Activated CD8-positive, alpha-beta memory T cell treated with anti-CD3 and anti-CD28 coated beads, Interleukin-2, amount 50 U/mL, for 4 hours (primary cell): ENCODE results near the gene HGS.
"Not testable (repeated sequence)": the region's sequence is repeated elsewhere in the genome, so short reads cannot be mapped to it uniquely, and the experiment has no call there.

Source experiments
- DNase-seq: peaks from one replicate; pipeline ENCODE4 v3.0.0-alpha.2; 2020

The HGS gene

DNA sequence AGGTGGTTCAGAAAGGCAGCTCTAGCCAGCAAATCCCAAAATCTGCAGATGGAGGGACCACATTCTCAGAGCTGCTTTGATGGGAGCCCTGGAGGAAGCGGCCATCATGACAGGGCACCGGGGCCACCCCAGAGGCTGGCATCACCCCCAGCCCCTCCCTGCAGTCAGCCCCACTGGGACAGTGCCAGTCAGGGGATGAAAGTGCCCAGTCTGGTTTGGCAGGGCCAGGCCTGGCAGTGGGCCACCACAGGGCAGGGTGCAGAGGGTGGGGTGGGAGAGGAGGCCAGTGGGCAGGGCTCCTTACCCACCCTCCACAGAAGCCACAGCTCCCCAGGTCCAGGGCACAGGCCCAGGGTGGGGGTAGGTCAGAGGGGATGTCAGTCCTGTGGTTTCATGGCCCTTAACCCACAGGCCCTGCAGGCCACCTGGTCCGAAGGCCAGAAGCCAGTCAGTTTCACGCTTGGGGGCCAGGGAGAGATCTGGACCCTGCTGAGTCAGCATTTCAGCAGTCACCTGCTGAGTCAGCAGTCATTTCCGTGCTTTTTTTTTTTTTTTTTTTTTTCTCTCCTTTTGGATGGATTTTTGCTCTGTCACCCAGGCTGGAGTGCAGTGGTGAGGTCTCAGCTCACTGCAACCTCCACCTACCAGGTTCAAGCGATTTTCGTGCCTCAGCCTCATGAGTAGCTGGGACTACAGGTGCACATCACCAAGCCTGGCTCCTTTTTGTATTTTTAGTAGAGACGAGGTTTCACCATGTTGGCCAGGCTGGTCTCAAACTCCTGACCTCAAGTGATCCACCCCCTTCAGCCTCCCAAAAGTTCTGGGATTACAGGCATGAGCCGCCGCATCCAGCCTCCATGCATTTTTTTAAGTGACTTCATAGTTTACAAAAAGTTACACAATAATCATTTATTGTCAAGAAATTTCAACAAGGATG lies 38.6 kb downstream of the HGS start:
- no peak for DNase-seq

DNA sequence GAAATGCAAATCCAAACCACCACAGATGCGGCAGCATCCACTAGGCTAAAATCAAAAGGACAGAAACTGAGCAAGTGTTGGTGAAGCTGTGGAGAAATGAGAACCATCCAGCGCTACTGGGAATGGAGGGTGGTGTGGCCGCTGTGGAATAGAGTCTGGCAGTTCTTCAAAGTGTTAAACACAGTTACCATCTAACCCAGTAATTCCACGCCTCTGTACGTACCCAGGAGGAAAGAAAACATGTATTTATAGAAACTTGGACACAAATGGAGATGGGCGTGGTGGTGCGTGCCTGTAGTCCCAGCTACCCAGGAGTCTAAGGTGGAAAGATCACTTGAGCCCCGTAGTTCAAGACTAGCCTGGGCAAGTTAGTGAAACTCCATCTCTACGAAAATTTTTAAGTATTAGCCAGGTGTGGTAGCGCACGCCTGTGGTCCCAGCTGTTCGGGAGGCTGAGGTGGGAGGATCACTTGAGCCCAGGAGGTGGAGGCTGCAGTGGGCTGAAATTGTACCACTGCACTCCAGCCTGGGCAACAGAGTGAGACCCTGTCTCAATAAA lies 39.9 kb downstream of the HGS start:
- no peak for DNase-seq

DNA sequence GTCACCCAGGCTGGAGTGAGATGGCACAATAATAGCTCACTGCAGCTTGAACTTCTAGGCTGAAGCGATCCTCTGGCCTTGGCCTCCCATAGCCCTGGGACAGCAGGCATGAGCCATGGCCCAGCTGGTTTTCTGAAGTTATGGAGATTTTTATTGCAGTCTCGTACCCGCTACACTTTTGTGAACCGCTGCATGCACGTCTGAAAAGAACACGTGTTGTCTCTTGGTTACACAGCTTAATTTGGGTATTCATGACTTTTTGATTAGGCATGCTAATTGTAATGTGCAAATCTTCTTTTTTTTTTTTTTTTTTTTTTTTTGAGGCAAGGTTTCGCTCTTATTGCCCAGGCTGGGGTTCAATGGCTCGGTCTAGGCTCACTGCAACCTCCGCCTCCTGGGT lies 41.6 kb downstream of the HGS start:
- DNase-seq: no peak

DNA sequence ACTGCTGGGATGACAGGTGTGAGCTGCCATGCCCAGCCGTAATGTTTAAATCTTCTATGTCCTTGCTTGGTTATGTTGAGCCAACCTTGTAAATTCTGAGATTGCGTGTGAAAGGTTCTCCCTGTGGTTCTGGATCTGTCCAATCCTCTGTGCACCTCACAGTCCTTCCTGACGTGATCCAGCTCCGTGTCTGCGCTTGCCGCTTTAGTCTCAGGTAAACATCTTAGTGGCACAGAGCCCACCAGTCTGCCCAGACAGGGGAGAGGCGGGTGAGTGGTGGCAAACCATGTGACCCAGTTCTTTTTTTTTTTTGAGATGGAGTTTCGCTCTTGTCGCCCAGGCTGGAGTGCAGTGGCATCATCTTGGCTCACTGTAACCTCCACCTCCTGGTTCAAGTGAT lies 42.2 kb downstream of the HGS start:
- DNase-seq: no peak

DNA sequence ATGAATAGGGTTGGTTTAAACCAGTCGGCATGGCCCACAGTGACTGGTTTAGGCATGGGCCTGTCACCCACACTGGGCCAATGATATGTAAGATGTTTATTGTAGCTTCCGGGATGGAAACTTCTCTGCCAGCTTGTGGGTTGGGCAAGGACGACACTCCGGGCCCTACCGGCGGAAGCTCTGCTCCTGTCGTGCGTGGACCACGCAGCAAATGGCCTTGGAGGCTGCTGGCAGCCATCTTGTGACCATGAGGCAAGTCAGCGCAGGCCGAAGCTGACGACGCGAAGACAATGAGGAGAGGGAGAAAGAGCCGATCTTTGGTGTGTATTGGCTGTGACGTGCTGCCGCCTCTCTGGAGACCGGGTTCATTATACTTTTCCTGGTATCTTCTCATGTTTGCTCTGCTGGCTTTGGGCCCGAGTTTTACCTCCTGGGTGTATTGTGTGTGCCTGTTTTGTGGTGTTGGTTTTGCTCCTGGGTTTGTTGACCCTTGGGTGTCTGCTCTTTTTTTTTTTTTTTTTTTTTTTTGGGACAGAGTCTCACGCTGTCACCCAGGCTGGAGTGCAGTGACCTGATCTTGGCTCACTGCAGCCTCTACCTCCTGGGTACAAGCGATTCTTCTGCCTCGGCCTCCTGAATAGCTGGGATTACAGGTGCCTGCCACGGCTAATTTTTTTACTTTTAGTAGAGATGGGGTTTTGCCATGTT lies 43.7 kb downstream of the HGS start:
- no peak for DNase-seq

DNA sequence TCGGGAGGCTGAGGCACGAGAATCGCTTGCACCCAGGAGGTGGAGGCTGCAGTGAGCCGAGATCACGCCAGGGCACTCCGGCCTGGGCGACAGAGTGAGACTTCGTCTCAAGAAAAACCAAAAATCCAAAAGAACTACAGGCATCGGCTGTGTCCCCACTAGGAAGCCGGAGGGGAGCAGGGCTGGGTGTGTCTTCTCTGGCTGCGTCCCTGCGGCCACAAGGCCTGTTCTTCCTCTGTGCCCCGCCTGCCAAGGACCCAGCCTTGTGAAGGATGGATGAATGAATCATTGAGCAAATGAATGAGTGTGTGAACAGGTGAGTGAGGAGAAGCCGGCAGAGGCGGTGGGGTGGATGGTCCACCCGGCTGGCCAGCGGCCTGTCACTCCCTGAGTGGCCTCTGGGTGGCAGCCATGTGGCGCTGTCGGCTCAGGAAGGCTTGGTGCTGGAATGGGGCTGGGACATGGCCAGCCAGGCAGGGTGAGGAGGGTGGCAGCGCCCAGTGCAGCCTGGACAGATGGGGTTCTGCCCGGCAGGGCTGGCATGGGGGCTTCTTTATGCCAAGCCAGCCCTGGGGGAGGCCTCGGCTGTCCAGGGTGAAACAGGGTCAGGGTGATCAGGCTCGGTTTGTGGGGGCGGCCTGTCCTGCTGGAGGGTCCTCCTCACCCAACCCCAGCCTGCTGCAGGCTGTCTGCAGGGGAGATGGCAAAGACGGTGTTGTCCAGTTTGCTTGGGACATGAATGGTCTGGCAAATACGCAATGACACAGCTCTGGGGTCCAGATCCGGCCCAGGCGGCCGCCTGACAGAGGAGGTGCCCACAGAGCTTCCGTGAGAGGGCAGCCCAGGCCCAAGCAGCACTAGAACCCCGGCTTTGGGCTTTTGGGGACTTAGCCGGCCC lies 49.9 kb downstream of the HGS start:
- DNase-seq: peak; percentile 61

DNA sequence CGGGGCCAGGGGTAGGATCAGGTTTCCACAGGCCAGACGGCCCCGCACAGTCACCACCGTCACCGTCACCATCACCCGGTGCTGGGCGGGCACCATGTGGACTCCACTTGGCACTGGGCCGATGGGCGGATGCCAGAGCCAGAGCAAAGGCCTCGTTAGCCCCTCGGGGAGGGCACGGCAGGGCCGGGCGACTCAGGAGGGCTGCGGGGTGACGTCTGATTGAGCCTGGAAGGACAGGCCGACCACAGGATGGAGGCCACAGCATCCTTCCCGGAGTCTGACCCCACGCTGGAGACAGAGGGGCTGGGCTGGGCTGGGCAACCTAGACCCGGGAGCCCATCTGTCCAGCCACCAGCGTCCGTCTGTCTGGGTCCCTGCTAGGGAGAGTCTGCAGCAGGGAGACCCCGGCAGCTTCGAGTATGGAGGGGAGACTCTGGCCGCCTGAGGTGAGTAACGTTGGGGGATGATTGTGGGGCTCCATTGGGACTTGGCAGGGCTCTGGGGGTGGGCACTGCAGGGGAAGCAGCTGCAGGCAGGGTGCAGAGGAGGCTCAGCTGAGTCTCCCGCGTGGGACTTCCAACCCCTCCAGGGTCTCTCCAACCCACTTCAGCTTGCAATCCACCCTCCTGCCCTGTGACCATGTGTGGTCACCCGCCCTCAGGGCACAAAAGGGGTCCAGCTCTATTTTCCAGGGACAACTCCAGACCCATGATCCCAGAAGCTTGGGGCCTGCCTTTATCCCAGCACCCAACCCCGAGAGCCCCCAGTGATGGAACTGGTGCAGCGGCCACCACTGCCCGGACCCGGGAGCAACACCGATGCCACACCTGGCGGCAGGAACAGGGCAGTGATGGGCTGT lies 50.8 kb downstream of the HGS start:
- no peak for DNase-seq

DNA sequence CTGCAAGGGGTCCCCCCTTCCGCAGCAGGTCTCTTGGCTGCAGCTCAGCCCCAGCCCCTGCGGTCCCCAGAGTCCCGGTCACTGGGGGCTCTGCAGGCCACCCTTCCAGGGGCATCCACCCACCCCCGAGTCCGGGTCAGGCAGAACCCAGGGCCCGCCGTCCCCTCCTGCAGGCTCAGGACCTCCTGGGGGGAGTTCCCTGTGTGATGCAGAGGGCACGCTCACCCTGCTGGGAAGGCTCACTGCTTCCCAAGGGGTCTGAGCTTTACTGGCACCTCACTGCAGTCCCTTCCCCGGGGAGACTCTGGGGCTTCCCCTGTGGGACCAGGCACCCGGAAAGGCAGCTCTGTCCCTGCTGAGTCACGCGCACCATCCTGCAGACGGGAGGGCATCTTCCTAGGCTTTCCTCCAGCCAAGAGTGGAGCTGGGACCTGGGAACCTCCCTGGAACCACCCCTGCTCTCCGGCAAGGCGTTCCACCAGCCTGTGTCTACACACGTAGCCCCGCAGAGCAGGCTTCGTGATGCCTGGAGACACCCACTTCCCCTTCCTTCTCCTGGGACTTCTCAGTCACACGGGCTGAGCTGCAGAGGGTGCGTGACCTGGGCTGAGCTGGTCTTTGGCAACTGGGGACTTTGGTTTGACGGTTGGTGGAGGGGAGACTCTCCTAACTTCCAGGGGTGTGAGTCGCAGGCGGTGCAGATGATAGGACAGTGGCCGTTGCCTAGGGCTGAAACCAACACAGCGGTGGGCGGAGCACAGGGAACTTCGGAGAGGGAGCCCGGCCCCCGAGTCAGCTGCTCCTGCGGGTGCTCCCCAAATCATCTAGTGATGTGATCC lies 51.7 kb downstream of the HGS start:
- DNase-seq: no peak

DNA sequence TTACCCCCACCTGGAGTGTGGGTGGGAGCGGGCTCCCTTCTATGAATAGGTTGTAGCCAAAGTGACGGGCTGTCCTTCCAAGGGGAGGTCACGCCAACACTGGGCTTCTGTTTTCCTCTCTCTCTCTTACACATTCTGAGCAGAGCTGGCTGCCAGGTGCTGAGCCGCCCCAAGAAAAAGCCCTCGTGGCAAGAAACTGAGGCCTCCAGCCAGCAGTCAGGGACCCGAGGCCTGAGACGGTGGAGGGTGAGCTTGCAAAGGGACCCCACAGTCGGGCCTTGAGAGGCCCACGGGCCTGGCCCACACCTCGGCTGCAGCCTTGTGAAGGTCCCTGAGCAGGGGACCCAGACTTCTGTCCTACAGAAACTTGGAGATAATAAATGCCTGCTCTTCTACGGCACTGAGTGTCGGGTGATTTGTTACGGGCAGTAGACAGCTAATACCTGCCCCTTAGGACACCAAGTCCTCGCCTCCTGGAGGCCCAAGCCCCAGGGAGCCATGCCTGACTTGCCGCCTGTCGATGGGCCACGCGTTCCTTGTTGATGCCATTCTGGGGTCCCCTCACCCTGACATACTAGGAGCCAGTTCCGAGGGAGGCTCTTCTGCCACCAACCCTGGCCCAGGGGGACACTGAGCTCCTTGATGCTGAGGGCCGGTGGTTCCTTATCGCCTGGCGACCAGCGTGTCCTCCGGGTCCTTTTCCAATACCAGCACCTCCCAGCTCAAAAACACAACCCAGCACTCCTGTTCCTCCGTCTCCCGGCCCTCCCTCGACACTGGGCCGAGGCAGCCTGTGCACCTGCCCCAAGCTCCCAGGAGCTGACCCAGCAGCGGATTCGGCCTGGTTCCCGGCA lies 54.4 kb downstream of the HGS start:
- no peak for DNase-seq

DNA sequence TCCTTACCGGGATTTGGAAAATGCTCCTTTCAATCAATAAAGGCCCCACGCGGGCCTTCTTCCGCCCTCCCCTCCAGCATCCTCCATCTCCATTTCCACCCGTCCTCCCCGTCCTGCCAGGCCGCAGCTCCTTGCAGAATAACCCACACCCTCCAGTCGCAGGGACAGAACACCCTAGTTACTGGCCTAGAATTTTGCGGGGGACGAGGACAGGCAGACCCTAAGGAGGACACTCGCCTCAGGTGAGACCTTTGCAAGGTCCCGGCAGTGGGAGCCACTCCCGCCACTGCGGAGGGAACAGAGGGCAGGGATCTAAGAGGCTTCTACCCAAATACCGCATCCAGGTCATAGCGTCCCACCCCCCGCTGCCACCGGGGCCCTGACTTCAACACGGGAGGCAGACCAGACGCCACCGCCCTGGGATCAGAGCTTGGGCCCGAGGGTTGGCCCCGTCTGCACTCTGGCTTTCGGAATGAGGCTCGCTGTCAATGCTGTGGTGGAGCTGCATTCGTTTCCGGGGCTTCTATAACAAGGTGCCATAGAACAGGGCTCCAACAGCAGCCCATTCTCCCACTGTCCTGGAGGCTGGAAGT lies 55.1 kb downstream of the HGS start:
- no peak for DNase-seq

DNA sequence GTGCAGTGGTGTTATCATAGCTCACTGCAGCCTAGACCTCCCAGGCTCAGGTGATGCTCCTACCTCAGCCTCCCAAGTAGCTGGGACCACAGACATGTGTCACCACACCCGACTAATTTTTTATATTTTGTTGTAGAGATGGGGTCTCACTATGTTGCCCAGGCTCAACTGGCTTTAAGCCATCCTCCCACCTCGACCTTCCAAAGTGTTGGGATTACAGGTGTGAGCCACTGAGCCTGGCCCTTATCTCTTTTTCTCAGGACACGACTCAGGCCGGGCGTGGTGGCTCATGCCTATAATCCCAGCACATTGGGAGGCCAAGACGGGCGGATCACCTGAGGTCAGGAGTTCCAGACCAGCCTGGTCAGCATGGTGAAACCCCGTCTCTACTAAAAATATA lies 55.8 kb downstream of the HGS start:
- DNase-seq: not testable (repeated sequence)

DNA sequence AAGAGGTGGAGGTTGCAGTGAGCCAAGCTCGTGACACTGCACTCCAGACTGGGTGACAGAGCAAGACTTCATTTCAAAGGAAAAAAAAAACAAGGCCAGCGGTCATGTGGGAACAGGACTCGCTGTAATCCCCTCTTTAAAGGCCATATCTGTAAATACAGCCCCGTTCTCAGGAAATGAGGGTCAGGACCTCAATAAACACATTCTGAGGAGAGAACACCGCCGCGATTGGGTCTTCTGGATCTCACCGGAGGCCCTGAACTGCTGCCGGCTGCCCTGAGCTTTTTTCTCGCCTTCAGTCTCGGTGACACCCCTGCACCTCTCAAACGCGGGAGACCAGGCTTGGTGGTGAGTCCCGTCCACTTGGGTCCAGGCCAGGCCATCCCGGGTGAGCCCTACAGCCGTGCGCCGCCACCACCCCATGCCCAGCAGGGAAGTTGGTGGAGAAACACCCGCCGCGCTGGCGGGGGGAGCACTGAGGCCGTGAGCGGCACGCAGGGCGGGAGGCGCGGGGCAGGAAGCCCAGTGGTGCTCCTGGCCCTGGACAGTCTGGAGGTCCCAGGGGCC lies 56.7 kb downstream of the HGS start:
- DNase-seq: no peak

DNA sequence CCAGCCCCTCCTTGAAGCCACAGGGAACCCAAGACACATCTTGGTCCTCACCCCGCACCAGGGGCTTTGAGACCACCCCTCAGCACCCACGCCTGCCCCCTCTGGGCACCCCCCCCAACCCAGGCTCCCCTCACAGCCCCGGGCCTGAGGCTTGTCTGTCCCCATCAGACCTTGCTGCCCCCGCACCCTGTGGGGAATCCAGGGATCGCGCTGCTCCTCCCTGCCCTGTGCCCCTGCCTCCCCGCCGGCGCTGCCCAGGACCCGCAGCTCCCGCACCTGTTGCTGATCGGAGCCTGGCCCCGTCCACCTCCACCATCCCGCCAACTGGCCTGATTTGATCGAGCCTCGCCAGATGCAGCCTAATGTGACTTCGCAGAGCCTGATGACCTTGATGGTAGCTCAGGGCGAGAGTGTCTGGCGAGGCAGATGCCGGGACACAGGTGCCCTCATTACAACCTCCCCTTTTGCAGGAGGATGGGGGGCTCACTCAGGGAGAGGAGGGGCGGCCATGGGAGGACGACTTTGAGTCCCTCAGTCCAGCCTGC lies 57.3 kb downstream of the HGS start:
- DNase-seq: no peak

DNA sequence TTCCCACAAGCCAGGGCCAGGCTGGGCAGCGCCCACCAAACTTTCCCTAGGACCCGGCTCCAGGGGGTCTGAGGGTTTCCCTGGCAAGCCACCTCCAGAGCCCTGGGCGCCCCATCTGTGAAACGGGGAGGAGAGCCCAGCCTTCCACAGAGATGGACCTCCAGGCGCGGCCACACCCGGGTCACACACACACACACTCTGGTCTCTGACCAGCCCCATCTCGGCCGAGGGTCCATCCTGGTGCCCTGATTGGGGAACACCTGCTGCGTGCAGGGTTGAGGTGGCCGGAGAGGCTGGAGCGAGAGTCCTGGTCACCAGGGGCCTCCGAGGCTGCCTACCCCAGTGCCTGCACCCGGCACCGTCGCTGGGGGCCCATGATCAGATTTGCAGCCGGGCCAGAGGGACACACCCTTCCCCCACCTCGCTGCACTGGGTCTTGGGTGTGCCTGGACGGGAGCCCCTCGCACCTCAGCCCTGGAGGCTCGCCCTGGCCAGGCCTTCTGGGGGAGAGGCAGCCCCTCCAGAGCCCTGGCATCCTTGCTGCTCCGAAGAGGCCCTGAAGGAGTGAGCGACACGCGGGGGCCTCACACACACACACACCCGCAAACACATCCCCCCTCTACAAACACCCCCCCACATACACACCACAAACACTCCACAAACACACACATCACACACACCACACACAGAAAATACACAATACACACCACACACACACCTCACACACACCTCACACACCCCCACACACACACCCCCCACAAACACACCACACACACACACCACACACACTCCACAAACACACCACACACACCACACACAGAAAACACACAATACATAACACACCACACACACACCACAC lies 58.0 kb downstream of the HGS start:
- no peak for DNase-seq
